Uterus (tissue), 4 donors: ENCODE measurements around the gene ZBTB47. TPM values are rescaled to one million over a fixed set of nuclear protein-coding genes. Genes with fewer than 3 reads are reported as not detected.

Experiments used
- DNase-seq, 2 donors: peaks; one replicate each; pipeline ENCODE4 v3.0.0-alpha.2; 2019 to 2020
- H3K27ac ChIP-seq, 2 donors: fragments of 200-600 bp; sonication (generic); 1 replicate in 1 of 2; 2 replicates in 1 of 2; pipeline ENCODE4 v1.5.1; 2016 to 2018
- H3K27me3 ChIP-seq, 2 donors: fragments of 200-600 bp; sonication (generic); one replicate each; pipeline ENCODE4 v1.5.1; 2018 to 2019; ENCODE audit warnings: control low read depth in 1 of 2
- H3K36me3 ChIP-seq, 2 donors: fragments of 200-600 bp; sonication (generic); one replicate each; pipeline ENCODE4 v1.5.1; 2019; ENCODE audit warnings: control low read depth in 1 of 2
- H3K4me1 ChIP-seq, 2 donors: fragments of 200-600 bp; sonication (generic); one replicate each; pipeline ENCODE4 v1.5.1; 2018 to 2019; ENCODE audit warnings: control low read depth in 1 of 2
- H3K4me3 ChIP-seq, 2 donors: fragments of 200-600 bp; sonication (generic); 1 replicate in 1 of 2; 2 replicates in 1 of 2; pipeline ENCODE4 v1.5.1; 2018 to 2019; ENCODE audit warnings: mild to moderate bottlenecking in 1 of 2
- H3K9me3 ChIP-seq, 2 donors: fragments of 200-600 bp; sonication (generic); one replicate each; pipeline ENCODE4 v1.5.1; 2019; ENCODE audit warnings: control low read depth in 1 of 2
- POLR2A ChIP-seq, 2 donors: fragments of 450-650 bp; IDR thresholded peaks; one replicate each; pipeline ENCODE4 v1.6.1; 2016; ENCODE audit warnings: antibody characterized with exemption in 2 of 2, mild to moderate bottlenecking in 1 of 2, moderate library complexity in 1 of 2
- intact Hi-C: fragments of 100-400 bp; cut with DNase I; formaldehyde crosslinking; loops from one replicate; pipeline ENCODE4 v1.15.1; 2023; ENCODE audit warnings: low total_unique reads
- total RNA-seq, 4 donors: library from RNA; depleted of rRNA in 3 of 4; stranded (reverse); fragments of >200 nt in 3 of 4; gene quantifications; one replicate each; pipeline versions ENCODE4 v1.1.0 to v1.2.4, GENCODE V29; 2014 to 2023
- TF ChIP-seq, protein P1 (sequence below), 4 experiments: fragments of 200-600 bp in 2 of 4; fragments of 450-650 bp in 2 of 4; sonication (generic) in 2 of 4; IDR thresholded peaks; one replicate each; pipeline ENCODE4 v1.5.1; 2016 to 2019; ENCODE audit warnings: antibody characterized with exemption in 4 of 4, mild to moderate bottlenecking in 2 of 4, moderate library complexity in 1 of 4
- donor health status: DM: yes; HTN: yes; CAD: no.

ZBTB47 gene
- total RNA-seq, 4 donors from 2014 or later, result 29.1 to 44.7 (median 32.1) TPM

DNA sequence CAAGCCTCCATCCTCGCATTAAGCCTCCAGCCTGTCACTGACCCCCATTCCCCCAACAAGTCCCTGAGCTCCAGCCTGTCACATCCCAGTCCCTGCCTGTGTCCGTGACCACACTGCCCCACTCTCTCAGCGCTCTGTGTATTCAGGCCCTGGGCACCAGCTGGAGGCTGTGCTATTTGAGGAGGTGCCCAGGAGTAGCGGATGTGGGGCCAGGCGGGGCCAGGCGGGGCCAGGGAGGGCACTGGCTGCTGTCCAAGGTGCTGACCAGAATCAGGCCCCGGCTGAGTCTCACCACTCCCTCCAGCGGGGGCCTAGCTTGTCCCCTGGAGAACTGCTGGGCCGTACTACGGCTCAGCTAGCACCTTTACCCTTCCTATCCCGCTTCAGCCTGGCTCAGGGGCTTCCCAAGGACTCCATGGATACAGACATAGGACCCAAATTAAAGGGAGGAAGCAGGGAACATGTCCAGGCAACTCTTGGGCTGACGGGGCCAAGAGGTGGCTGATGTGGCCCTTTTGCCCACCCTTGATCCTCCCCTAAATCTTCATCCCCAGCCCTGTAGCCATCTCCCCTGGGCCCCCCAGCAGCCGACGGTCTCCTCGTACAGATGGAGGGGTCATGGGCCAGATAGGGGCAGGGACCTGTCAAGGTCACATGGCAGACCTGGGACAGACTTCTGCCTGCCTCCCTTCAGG, 48.0 kb downstream of the ZBTB47 start:
- H3K36me3 ChIP-seq, result no peaks in the 10 kb centered on the region
- H3K27me3 ChIP-seq, result no peaks in the 10 kb centered on the region
- H3K4me1 ChIP-seq, result no peaks in the 10 kb centered on the region
- TF ChIP-seq POLR2A (IDR thresholded peaks at IDR 0.05), result no peak
- TF ChIP-seq, protein P1, sequence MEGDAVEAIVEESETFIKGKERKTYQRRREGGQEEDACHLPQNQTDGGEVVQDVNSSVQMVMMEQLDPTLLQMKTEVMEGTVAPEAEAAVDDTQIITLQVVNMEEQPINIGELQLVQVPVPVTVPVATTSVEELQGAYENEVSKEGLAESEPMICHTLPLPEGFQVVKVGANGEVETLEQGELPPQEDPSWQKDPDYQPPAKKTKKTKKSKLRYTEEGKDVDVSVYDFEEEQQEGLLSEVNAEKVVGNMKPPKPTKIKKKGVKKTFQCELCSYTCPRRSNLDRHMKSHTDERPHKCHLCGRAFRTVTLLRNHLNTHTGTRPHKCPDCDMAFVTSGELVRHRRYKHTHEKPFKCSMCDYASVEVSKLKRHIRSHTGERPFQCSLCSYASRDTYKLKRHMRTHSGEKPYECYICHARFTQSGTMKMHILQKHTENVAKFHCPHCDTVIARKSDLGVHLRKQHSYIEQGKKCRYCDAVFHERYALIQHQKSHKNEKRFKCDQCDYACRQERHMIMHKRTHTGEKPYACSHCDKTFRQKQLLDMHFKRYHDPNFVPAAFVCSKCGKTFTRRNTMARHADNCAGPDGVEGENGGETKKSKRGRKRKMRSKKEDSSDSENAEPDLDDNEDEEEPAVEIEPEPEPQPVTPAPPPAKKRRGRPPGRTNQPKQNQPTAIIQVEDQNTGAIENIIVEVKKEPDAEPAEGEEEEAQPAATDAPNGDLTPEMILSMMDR (IDR thresholded peaks at IDR 0.05), result no peak
- intact Hi-C loops, result no loop called here
- no peak overlapping the region for H3K4me3 ChIP-seq
- no peak for DNase-seq
- H3K9me3 ChIP-seq, result no peaks in the 10 kb centered on the region
- no peak overlapping the region for H3K27ac ChIP-seq

DNA sequence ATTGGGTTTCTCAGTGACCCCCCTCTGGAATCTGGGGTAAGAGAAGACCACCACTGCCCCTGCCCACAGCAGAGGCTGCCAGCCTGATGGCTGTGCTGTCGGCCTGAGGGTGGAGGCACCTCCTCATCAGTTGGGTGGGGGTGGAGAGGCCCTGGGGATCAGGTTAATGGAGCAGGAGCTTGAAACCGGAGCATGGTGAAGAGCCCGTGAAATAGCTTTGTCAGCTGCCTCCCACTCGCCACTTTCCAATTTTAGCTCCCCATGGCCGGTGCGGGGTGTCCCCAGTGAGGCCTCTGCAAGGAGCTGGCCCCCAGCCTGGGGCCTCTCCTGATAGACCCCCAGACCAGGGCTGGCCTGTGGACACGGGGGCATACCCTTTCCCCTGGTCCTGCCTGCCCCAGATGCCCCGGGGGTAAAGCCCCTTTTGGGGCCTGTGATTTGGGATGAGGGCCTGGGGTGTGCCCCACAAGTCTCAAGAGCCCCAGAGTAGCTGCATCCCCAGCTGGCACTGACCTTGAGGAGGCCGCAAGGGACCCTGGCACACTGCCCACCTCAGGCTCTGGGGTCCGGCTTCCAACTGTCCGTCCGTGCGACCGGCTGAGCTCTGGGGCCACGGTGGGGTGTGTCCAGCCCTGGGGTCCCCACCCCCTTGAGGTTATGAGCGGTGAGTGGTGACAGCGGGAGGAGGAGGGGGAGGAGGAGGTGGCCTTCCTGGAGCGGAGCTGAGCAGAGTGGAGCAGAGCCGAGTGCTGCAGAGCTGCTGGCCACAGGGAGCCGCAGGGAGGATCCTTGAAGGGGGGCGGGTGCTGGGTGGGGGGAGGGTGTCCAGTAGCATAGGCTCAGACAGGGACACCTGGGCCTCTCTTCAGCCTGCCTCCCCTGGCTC, 48.8 kb downstream of the ZBTB47 start, which contains the start of gene HHATL:
HHATL (minus strand) TSS at position 733 of the 886 bp plus-strand sequence. CDS start 1,972 bp downstream, outside the sequence.
- no peaks in the 10 kb centered on the region for H3K9me3 ChIP-seq
- no peak for TF ChIP-seq POLR2A (IDR thresholded peaks at IDR 0.05)
- TF ChIP-seq, protein P1 (IDR thresholded peaks at IDR 0.05), result no peak
- H3K27me3 ChIP-seq, result no peaks in the 10 kb centered on the region
- DNase-seq, result no peak
- no peaks in the 10 kb centered on the region for H3K36me3 ChIP-seq
- H3K4me1 ChIP-seq, result no peaks in the 10 kb centered on the region
- no peak within 1 kb of the TSS for H3K27ac ChIP-seq
- no peak within 1 kb of the TSS for H3K4me3 ChIP-seq
- intact Hi-C loops, result no loop called here

DNA sequence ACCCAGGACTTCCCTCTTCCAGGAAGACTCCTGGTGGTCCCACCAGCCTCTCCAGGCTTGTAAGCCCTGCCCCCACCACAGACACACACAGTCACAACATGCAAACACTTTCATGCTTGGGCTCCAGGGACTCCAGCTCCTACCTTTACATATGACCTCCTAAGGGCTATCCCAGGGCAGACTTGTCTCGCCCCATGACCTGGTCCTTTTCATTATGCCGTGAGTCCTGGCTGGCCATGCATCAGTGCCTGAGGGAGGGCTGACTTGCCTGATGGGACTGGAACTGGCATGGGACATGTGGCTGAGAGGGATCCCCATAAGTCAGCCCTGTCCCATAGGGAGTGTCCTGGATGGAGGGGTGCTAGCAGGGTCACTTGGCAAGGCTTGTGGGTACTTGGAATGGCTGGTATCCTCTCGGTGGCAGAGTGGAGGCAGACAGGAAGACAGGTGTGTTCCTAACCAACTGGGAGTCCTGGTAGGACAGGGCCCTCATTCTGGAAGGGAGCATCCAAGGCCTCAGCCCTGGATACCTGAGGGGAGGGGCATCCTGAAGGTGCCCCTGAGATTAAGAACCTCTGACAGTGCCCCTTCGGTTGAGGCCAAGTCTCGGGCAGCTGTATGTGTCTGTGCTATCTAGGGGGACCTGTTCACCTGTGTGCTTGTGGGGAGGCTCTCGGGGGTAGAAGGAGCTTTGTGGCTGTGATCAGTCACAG, 49.6 kb downstream of the ZBTB47 start:
- no peaks in the 10 kb centered on the region for H3K9me3 ChIP-seq
- no peak for DNase-seq
- H3K4me3 ChIP-seq, result no peak overlapping the region
- H3K27me3 ChIP-seq, result no peaks in the 10 kb centered on the region
- intact Hi-C loops, result no loop called here
- TF ChIP-seq, protein P1 (IDR thresholded peaks at IDR 0.05), result no peak
- no peak for TF ChIP-seq POLR2A (IDR thresholded peaks at IDR 0.05)
- H3K27ac ChIP-seq, result no peak overlapping the region
- no peaks in the 10 kb centered on the region for H3K36me3 ChIP-seq
- H3K4me1 ChIP-seq, result no peaks in the 10 kb centered on the region

DNA sequence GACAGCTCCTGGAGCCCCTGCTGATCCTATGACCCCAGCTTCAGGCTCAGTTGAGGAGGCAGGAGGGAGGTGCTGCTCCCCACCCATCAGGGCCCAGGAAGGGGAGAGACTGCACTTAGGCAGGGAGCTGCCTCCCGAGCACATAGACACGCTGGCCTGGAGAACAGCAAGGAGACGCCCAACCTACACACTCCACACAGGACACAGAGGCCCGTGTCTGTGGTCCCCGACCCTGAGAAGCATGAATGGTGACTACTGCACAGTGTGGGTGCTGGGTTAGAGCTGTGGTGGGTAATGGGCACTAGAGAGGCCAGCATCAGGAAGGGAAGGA, 50.2 kb downstream of the ZBTB47 start:
- Histone ChIP-seq H3K4me3 (no peak overlapping the region), H3K27me3 (no peaks in the 10 kb centered on the region), H3K27ac (no peak overlapping the region), H3K36me3 (no peaks in the 10 kb centered on the region), H3K9me3 (no peaks in the 10 kb centered on the region), H3K4me1 (no peaks in the 10 kb centered on the region)
- TF ChIP-seq POLR2A (IDR thresholded peaks at IDR 0.05), result no peak
- TF ChIP-seq, protein P1 (IDR thresholded peaks at IDR 0.05), result no peak
- intact Hi-C loops, result no loop called here
- DNase-seq, result no peak
